Karpas-422 (cell line): ENCODE measurements around the gene KIF18A. TPM values are rescaled to one million over a fixed set of nuclear protein-coding genes. Genes with fewer than 3 reads are reported as not detected.
A peak's percentile ranks its signal among the peaks of the same experiment; 100 is the strongest.
"Not testable (repeated sequence)": the region's sequence is repeated elsewhere in the genome, so short reads cannot be mapped to it uniquely, and the experiment has no call there.

ENCODE experiments used
- DNase-seq: peaks from one replicate; pipeline ENCODE4 v3.0.0-alpha.2; 2015
- H2AFZ ChIP-seq: fragments of 200-600 bp; sonication (generic); 2 replicates; pipeline ENCODE4 v1.6.1; 2014; ENCODE audit warnings: antibody characterized with exemption, low read length, mixed read lengths
- H3K27ac ChIP-seq: fragments of 200-600 bp; sonication (generic); 2 replicates; pipeline ENCODE4 v1.5.1; 2014; ENCODE audit warnings: mild to moderate bottlenecking, low read length, moderate library complexity
- H3K27me3 ChIP-seq: fragments of 200-600 bp; sonication (generic); 2 replicates; pipeline ENCODE4 v1.6.1; 2014; ENCODE audit warnings: low read length, mixed read lengths
- H3K36me3 ChIP-seq: fragments of 200-600 bp; sonication (generic); 2 replicates; pipeline ENCODE4 v1.6.1; 2014; ENCODE audit warnings: low read length, mixed read lengths; ENCODE audit not compliant: insufficient read depth
- H3K4me1 ChIP-seq: fragments of 200-600 bp; sonication (generic); 2 replicates; pipeline ENCODE4 v1.6.1; 2014; ENCODE audit warnings: mild to moderate bottlenecking, low read length, mixed read lengths
- H3K4me2 ChIP-seq: fragments of 200-600 bp; sonication (generic); 2 replicates; pipeline ENCODE4 v1.6.1; 2014; ENCODE audit warnings: low read length, low read depth, mild to moderate bottlenecking; ENCODE audit not compliant: poor library complexity, severe bottlenecking
- H3K4me3 ChIP-seq: fragments of 200-600 bp; sonication (generic); 2 replicates; pipeline ENCODE4 v1.5.1; 2014; ENCODE audit warnings: mild to moderate bottlenecking, antibody characterized with exemption, low read length, mixed read lengths
- H3K79me2 ChIP-seq: fragments of 200-600 bp; sonication (generic); 2 replicates; pipeline ENCODE4 v1.6.1; 2014; ENCODE audit warnings: mild to moderate bottlenecking, low read length, mixed read lengths
- H3K9ac ChIP-seq: fragments of 200-600 bp; sonication (generic); 2 replicates; pipeline ENCODE4 v1.6.0; 2014; ENCODE audit warnings: low read length
- H3K9me2 ChIP-seq: fragments of 200-600 bp; sonication (generic), shearing (Covaris generic); replicated peaks from 2 replicates; pipeline ENCODE4 v1.6.0; 2014; ENCODE audit warnings: mild to moderate bottlenecking, low read length, moderate library complexity; ENCODE audit not compliant: insufficient read depth
- H3K9me3 ChIP-seq: fragments of 300-700, 200-600 bp; sonication (generic); 2 replicates; pipeline ENCODE4 v1.6.1; 2014; ENCODE audit warnings: low read length, mixed read lengths
- H4K20me1 ChIP-seq: fragments of 200-600 bp; sonication (generic); 2 replicates; pipeline ENCODE4 v1.6.1; 2014; ENCODE audit warnings: mild to moderate bottlenecking, antibody characterized with exemption, low read length, low read depth; ENCODE audit not compliant: insufficient read depth
- total RNA-seq: library from RNA; depleted of rRNA; stranded (reverse); fragments of >200 nt; shearing (Covaris generic); gene quantifications from 2 replicates; pipeline ENCODE4 v1.2.3, GENCODE V29; 2014; ENCODE audit warnings: low replicate concordance

The KIF18A gene
- total RNA-seq, 1 experiment from 2014 or later: 30.7 TPM

DNA sequence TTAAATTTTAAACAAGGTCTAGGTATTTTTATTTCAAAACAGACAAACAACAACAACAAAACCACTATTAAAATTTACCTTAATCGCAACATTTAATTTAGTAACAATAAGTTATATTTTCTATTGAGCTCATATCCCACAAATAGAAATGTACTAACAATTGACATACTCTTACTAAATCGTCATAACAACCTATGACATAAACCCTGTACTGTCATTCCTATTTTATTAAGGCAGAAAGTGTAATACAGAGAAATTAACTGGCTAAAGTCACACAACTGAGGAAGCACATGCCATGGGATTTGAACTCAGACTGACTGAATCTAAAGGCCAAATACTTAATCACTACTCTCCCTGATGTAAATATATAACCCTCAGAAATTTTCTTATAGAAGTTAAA lies 3.0 kb downstream of the KIF18A start:
- H3K27me3 ChIP-seq: no peaks in the 10 kb centered on the region
- H2AFZ ChIP-seq: no peak overlapping the region
- H3K4me1 ChIP-seq: peaks cover 50% of the 10 kb centered on the region
- no peaks in the 10 kb centered on the region for H4K20me1 ChIP-seq
- H3K27ac ChIP-seq: no peak overlapping the region
- peaks cover 95% of the 10 kb centered on the region for H3K79me2 ChIP-seq
- no peaks in the 10 kb centered on the region for H3K9me2 ChIP-seq
- H3K9me3 ChIP-seq: no peaks in the 10 kb centered on the region
- peak overlapping the region; percentile 90 for H3K4me2 ChIP-seq
- no peak for DNase-seq
- no peaks in the 10 kb centered on the region; the same call in 1 of the 2 replicates for H3K36me3 ChIP-seq
- H3K9ac ChIP-seq: no peak overlapping the region
- 0 out of 2 replicates have a peak overlapping the region, but pooled peaks have one; percentile 30 for H3K4me3 ChIP-seq

DNA sequence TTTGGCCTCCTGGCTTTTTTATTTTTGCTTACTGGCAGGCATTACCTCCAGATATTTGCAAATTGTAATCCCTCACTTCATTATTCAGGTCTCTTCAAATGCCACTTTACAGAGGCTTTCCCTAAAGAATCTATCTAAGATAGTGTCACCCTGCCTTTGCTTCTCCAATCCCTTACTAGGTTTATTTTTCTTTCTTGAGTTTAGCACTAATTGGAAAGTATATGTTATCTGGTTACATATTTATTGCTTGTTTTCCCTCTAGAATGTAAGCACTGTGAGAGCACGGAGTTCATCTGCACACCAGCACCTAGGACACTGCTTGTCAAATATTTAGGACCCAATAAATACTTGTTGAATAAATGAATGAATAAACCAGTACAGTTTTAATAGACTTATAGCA lies 3.5 kb downstream of the KIF18A start:
- H3K9ac ChIP-seq: no peak overlapping the region
- peaks cover 45% of the 10 kb centered on the region for H3K4me1 ChIP-seq
- no peak overlapping the region for H2AFZ ChIP-seq
- H3K79me2 ChIP-seq: peaks cover 95% of the 10 kb centered on the region
- H3K9me3 ChIP-seq: no peaks in the 10 kb centered on the region
- no peak for DNase-seq
- no peaks in the 10 kb centered on the region for H3K27me3 ChIP-seq
- H4K20me1 ChIP-seq: no peaks in the 10 kb centered on the region
- H3K9me2 ChIP-seq: no peaks in the 10 kb centered on the region
- peaks cover 1% of the 10 kb centered on the region; the same call in 1 of the 2 replicates for H3K36me3 ChIP-seq
- no peak overlapping the region for H3K4me3 ChIP-seq
- peak overlapping the region; percentile 90 for H3K4me2 ChIP-seq
- no peak overlapping the region for H3K27ac ChIP-seq

DNA sequence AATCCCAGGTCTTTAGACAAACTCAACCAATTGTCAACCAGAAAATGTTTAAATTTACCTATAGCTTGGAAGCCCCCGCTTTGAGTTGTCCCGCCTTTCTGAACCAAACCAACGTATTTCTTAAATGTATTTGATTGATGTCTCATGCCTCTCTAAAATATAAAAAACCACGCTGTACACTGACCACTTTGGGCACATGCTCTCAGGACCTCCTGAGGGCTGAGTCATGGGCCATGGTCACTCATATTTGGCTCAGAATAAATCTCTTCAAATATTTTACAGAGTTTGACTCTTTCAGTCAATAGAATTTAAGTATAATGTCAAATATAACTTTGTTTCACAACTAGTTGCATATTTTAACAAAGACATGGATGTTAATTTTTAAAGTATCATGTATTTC lies 5.7 kb downstream of the KIF18A start:
- not testable (repeated sequence) for H3K9me3 ChIP-seq, H3K27ac ChIP-seq, H3K4me3 ChIP-seq, H3K27me3 ChIP-seq, H3K9ac ChIP-seq, H3K4me2 ChIP-seq, H3K9me2 ChIP-seq, H4K20me1 ChIP-seq, H2AFZ ChIP-seq, DNase-seq
- H3K4me1 ChIP-seq: peaks cover 38% of the 10 kb centered on the region
- H3K79me2 ChIP-seq: peaks cover 100% of the 10 kb centered on the region
- H3K36me3 ChIP-seq: peaks cover 13% of the 10 kb centered on the region; the same call in 1 of the 2 replicates

DNA sequence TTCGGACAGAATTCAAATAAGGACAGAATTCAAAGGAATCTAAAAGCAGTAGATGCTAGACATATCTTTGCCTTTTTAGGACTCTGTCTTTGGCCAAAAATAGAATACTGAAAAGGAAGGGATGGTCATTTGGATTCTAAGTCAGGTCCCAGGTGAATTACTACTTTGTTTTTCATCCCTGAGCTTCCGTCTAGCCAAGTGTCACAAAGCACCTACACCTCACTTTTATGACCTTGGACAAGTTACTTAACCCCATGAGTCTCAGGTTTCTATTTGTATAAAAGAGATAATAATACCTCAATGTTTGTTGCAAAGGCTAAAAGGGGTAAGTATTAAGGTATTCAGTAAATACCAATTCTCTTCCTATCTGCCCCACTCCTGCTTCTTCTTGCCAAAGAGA lies 7.3 kb downstream of the KIF18A start:
- Histone ChIP-seq H3K4me2 (no peak overlapping the region), H3K36me3 (peaks cover 25% of the 10 kb centered on the region; the same call in 1 of the 2 replicates), H3K9me3 (no peaks in the 10 kb centered on the region), H3K9me2 (no peaks in the 10 kb centered on the region), H3K4me3 (no peak overlapping the region), H3K9ac (no peak overlapping the region), H4K20me1 (no peaks in the 10 kb centered on the region), H3K27me3 (no peaks in the 10 kb centered on the region), H3K4me1 (peaks cover 25% of the 10 kb centered on the region), H3K79me2 (peaks cover 100% of the 10 kb centered on the region), H2AFZ (no peak overlapping the region), H3K27ac (no peak overlapping the region)
- no peak for DNase-seq

DNA sequence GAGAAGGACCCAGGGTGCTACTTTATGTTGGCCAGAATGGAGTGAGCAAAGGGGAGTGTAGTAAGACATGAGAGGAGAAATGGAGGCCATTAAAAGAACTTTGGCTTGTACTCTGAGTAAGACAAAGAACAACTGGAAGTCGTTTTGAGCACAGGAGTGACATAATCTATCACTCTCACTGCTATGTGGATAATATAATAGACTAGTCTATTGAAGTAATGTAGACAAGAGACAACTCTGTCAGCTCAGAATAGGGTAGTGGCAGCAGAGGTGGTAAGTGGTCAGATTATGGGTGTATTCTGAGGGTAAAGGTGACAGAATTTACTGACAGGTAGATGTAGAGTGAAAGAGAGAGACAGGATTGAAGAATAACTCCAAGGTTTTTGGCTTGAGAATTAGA lies 8.2 kb downstream of the KIF18A start:
- no peaks in the 10 kb centered on the region for H3K9me3 ChIP-seq
- peaks cover 100% of the 10 kb centered on the region for H3K79me2 ChIP-seq
- H3K36me3 ChIP-seq: peaks cover 29% of the 10 kb centered on the region; the same call in 1 of the 2 replicates
- no peak overlapping the region for H3K9ac ChIP-seq
- no peaks in the 10 kb centered on the region for H3K27me3 ChIP-seq
- no peak overlapping the region for H2AFZ ChIP-seq
- H3K4me3 ChIP-seq: no peak overlapping the region
- no peak for DNase-seq
- H3K4me1 ChIP-seq: peaks cover 15% of the 10 kb centered on the region
- H3K27ac ChIP-seq: no peak overlapping the region
- H3K4me2 ChIP-seq: no peak overlapping the region
- H4K20me1 ChIP-seq: no peaks in the 10 kb centered on the region
- no peaks in the 10 kb centered on the region for H3K9me2 ChIP-seq

DNA sequence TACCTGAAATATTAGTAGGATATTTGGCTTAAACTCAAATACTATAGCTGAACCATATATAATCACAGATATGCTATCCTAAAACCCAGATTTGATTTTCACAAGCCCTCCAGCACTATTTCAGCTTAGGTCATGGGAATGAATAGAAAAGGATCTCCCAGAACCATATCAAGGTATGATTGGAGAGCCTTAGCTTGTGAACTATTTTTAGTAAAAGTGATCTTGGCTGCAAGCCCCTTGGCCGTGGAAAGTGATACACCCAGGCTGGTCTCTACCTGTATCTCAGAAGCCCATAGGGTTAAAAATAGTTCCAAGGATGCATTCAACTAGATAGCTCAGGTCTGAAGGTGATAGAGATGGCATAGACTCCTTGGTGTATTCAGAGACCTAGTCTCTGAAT lies 9.7 kb downstream of the KIF18A start:
- peaks cover 44% of the 10 kb centered on the region for H3K36me3 ChIP-seq
- H2AFZ ChIP-seq: no peak overlapping the region
- DNase-seq: no peak
- H3K79me2 ChIP-seq: peaks cover 100% of the 10 kb centered on the region
- no peak overlapping the region for H3K4me2 ChIP-seq
- H4K20me1 ChIP-seq: no peaks in the 10 kb centered on the region
- H3K4me3 ChIP-seq: no peak overlapping the region
- no peak overlapping the region for H3K27ac ChIP-seq
- H3K9me2 ChIP-seq: no peaks in the 10 kb centered on the region
- no peaks in the 10 kb centered on the region for H3K9me3 ChIP-seq
- H3K27me3 ChIP-seq: no peaks in the 10 kb centered on the region
- H3K9ac ChIP-seq: no peak overlapping the region
- peaks cover 5% of the 10 kb centered on the region for H3K4me1 ChIP-seq

DNA sequence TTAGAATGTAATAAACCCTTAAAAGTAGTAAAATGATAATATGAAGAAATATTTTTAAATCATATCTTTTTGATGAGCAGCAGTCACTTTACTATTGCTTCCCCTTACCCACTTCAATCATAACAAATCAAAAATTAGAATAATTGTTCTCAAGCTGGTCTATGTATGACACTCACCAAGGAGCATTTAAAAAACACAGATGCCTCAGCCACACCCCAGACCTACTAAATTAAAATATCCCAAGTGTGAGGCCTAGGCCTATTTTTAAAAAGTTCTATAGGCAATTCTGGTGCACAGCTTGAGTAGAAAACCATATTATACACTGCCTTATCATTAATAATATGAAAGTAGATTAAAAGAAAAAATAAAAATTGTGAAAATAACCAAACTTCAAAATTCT lies 15.2 kb downstream of the KIF18A start:
- Histone ChIP-seq H3K9me3 (no peaks in the 10 kb centered on the region), H4K20me1 (no peaks in the 10 kb centered on the region), H3K27me3 (no peaks in the 10 kb centered on the region), H3K4me1 (no peaks in the 10 kb centered on the region), H3K9ac (no peak overlapping the region), H3K36me3 (peaks cover 69% of the 10 kb centered on the region), H3K4me2 (no peak overlapping the region), H3K27ac (no peak overlapping the region), H3K9me2 (no peaks in the 10 kb centered on the region; the same call in 1 of the 2 replicates), H3K4me3 (no peak overlapping the region), H3K79me2 (peaks cover 62% of the 10 kb centered on the region), H2AFZ (no peak overlapping the region)
- no peak for DNase-seq

DNA sequence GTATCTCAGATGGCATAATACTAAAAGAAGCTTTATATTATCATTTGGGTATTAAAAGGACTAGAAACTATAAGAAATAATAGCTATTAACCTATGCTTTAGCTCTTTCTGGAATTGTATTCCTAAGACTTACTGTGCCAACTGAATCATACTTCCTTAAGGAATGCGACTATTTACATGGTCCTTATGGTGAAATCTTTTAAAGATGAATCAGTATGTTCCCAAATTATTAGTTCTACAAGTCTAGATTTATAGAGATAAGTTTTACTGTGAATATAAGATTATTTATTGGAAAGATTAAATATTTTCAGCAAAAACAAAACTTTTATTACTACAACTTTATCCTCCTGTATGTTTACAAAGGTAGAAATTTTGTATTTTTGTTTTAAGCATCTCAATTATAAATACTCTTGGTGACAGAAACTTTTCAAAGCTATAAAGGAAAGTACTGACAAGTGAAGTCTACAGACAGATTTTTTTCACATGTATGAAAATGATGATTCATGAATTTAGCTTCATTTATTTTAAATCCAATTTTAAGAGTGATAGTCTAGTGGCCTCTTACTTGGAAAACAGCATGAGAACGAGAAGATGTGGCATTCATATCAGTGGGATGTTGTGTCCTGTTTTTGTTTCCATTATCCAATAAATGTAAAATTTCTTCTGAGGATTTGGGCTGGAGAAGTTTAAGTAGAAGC lies 17.8 kb downstream of the KIF18A start:
- H3K4me2 ChIP-seq: no peak overlapping the region

More for the DNA sequence above, 17.8 kb downstream of the KIF18A start:
- H3K27ac ChIP-seq: no peak overlapping the region
- peaks cover 36% of the 10 kb centered on the region for H3K79me2 ChIP-seq
- H3K9me3 ChIP-seq: no peaks in the 10 kb centered on the region
- H3K9ac ChIP-seq: no peak overlapping the region
- H2AFZ ChIP-seq: no peak overlapping the region
- H3K9me2 ChIP-seq: no peaks in the 10 kb centered on the region; the same call in 1 of the 2 replicates
- DNase-seq: no peak
- peaks cover 60% of the 10 kb centered on the region for H3K36me3 ChIP-seq
- H3K4me3 ChIP-seq: no peak overlapping the region
- H3K4me1 ChIP-seq: peaks cover 6% of the 10 kb centered on the region
- H3K27me3 ChIP-seq: no peaks in the 10 kb centered on the region
- no peaks in the 10 kb centered on the region for H4K20me1 ChIP-seq
